AG08396 (cell line): ENCODE data around the gene MAPK9.
"Not testable (repeated sequence)": the region's sequence is repeated elsewhere in the genome, so short reads cannot be mapped to it uniquely, and the experiment has no call there.

ENCODE experiments used
- DNase-seq: peaks from one replicate; pipeline ENCODE4 v3.0.0; 2012; ENCODE audit warnings: low spot score, mixed read lengths

Gene MAPK9

GRCh38 chr5:180235077-180235476, 56.8 kb downstream of the MAPK9 start:
- DNase-seq = no peak

- DNase-seq = no peak
Observed at GRCh38 chr5:180234271-180234670, 57.6 kb downstream of the MAPK9 start.

GRCh38 chr5:180233729-180234128, 58.2 kb downstream of the MAPK9 start:
- no peak for DNase-seq

- DNase-seq = no peak
Observed at GRCh38 chr5:180230017-180230416, 61.9 kb downstream of the MAPK9 start.

- DNase-seq = no peak
Observed at GRCh38 chr5:180222056-180222455, 69.8 kb downstream of the MAPK9 start.

GRCh38 chr5:180217797-180218196, 74.1 kb downstream of the MAPK9 start:
- no peak for DNase-seq

GRCh38 chr5:180216646-180217171, 75.2 kb downstream of the MAPK9 start:
- DNase-seq = no peak

GRCh38 chr5:180215783-180216630, 75.9 kb downstream of the MAPK9 start:
- DNase-seq = no peak

GRCh38 chr5:180214870-180215770, 76.8 kb downstream of the MAPK9 start:
- no peak for DNase-seq

- no peak for DNase-seq
Observed at GRCh38 chr5:180213657-180214207, 78.2 kb downstream of the MAPK9 start.

- no peak for DNase-seq
Observed at GRCh38 chr5:180213256-180213600, 78.7 kb downstream of the MAPK9 start.

GRCh38 chr5:180212363-180213255, 79.3 kb downstream of the MAPK9 start:
- DNase-seq = no peak

GRCh38 chr5:180211761-180212035, 80.2 kb downstream of the MAPK9 start:
- DNase-seq = no peak

- no peak for DNase-seq
Observed at GRCh38 chr5:180210961-180211760, 80.7 kb downstream of the MAPK9 start.

GRCh38 chr5:180210077-180210476, 81.8 kb downstream of the MAPK9 start:
- DNase-seq = not testable (repeated sequence)

GRCh38 chr5:180209137-180209581, 82.7 kb downstream of the MAPK9 start, which contains the start of gene RASGEF1C:
Gene RASGEF1C, minus strand, starts transcription at chr5:180209211. Its CDS starts 71,159 bp downstream, at chr5:180138052.
- DNase-seq = peak; percentile 95

- peak; percentile 43 for DNase-seq
Observed at GRCh38 chr5:180208435-180209081, 83.3 kb downstream of the MAPK9 start.

- no peak for DNase-seq
Observed at GRCh38 chr5:180208038-180208434, 83.8 kb downstream of the MAPK9 start.

GRCh38 chr5:180207593-180207992, 84.3 kb downstream of the MAPK9 start:
- no peak for DNase-seq

GRCh38 chr5:180206993-180207392, 84.9 kb downstream of the MAPK9 start:
- DNase-seq = no peak
